NCI-H748 treated with DMSO at 0.1 percent for 48 hours (cell line): Measurements from ENCODE around the gene NFILZ.

Experiments used
- DNase-seq: peaks from one replicate; lab custom pipeline; 2025; lab: John Stamatoyannopoulos, UW

NFILZ gene, protein sequence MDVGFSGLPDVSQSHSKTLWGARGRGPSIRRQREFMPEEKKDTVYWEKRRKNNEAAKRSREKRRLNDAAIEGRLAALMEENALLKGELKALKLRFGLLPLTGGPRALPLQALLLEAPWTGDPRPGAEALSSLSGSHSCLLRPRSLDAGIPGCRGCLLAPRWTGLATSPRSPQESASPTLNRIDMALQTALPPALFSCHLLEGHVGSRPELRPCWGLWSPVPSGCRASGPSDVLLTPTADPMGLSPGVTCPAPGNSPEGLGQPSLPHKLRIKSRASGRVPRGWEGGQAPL

DNA sequence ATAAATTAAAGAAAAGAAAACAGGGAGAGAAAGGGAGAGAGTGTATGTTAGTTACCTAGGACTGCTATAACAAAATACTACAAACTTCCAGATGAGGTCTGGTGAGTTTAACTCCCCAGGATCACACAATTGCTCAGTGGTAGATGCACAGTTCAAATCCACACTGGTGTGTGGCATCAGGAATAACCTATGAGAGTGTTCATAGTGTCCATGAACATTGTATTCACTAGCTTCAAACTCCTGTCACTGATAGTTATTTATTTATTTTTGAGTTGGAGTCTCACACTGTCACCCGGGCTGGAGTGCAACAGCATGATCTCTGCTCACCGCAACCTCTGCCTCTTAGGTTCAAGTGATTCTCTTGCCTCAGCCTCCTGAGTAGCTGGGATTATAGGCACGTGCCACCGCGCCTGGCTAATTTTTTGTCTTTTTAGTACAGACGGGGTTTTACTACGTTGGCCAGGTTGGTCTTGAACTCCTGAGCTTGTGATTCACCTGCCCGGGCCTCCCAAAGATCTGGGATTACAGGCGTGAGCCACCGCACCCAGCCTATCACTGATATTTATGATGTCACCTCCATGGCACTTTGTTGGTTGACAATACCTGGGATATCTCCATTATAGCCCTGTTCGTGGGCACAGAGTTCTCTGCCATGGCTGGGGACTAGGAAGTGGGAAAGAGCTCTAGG is at the start of gene NFILZ:
NFILZ (plus strand) TSS at position 638 of the 688 bp plus-strand sequence. CDS start 46,133 bp downstream, outside the sequence.
- DNase-seq = no peak

DNA sequence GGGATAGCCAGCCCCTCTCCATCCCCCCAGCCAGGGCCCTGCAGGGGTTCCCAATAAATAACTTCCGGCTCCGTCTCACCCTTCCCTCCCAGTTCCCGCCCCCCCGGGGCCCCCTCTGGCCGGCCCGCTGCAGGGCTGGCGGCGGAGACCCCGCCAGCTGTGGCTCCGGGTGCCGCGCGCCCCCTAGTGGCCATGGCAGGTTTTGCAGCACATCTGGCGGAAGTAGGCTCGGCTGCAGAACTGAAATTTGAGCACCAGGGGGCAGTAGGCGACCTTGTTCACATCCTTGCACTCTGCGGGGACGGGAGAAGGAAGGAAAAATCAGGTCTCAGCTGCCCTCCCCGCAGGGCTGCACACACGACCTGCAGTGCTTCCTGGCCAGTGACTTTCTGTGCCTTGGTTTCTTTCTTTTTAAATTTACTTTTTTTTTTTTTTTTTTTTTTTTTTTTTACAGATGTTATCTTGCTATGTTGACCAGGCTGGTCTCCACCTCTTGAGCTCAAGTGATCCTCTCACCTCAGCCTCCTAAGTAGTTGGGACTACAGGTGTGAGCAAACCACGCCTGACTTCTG is 49.6 kb upstream of the NFILZ start:
- DNase-seq = peak; percentile 8

DNA sequence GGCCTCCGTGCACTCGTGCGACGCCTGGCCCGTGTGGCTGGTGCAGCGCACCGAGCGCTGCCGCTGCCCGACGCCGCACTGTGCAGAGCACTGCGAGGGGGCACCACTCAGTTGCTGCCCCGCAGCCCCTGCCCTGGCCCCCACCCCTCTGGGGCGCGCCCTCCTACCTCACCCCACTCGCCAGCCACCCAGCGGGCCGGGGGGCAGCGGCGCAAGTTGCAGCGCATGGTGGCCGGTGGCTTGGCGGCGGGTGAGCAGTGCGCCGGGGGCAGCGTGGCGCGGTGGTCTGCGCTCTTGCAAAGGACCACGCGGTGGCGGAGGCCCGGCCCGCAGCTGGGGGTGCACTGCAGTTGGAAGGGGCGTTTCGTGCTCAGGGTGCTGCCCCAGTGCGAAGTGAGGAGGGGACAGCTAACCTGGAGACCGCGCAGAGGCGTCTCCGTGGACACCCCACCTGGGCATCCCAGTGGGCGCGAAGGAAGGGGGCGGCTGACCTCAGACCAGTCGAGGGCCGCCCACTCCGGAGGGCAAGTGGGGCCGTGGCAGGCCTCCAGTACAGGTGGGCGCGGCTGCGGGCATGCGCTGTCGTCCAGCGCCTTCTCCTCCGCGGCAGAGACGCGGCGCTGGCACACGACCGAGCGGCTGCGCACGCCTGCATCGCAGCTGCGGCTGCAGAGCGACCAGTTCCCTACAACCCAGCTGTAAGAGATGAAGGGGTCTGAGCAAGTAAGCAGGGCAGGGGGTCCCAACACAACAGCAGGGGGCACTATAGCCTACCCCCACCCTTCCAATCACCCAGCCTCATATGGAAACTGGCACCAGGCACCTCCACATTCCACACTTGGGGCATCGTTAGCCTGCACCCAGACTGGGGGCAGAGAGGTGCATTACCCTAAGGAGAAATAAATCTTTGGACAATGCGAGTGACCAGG is 45.2 kb upstream of the NFILZ start:
- DNase-seq = no peak

DNA sequence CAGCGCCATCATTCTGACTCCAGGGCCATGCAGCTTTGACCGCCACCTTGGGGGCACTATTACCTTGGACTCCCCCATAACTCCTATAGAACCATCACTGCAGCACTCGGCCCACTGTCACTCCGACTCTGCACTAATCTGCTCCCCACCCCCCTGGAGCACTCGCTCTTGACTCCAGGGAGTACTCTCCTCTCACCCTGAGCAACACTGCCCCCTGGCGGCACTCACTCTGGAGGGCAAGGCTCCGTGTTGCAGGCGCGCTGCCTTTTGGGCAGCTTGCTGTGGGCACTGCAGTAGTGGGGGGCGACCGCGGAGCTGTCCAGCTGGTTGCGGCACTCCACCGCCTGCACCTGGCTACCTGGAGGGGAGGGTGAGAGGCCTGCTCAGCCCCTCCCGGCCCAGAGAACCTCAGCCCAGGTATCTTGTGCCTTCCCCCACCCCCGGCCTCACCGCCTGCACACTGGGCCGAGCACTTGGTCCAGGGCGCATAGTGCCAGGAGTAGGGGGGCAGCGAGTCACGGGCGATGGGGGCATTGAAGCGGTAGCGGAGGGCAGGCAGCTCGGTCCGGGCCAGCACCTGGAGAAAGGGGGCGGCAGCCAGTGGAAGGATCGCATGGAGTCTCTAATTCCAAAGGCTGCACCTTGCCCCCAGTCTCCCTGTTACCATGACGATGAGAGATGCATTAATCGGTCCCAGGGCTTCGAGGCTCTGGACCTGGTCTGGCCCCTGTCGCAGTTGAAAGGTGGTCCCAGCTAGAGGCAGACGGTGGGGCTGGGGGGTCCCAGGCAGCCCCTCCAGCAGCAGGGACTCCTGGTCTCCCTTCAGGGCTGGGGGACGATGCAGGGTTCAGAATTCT is 44.3 kb upstream of the NFILZ start:
- DNase-seq = no peak

DNA sequence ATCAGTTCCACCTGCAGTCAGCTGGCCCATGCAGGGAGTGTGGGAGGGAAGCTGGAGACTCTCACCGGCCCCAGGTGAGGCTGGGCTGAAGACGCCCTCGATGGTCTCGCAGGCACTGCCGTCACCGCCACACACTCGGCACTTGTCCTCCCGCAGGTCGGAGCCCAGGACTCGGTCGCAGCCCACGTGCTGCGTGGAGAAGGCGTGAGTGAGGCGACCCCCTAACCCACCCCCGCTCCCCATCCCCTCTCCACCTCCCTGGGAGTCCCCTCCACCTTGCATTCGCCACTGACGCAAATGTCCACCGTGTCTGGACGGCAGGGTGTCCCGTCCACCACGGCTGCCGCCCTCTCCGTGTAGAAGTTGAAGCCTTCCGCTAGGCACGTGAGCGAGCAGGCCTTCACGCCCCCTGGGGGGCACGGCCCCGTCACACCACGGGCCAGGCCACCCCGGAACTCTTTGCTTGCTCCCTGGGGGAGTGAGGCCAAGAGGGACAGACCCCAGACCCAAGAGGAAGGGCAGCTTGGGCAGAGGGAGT is 41.2 kb upstream of the NFILZ start:
- DNase-seq = no peak

DNA sequence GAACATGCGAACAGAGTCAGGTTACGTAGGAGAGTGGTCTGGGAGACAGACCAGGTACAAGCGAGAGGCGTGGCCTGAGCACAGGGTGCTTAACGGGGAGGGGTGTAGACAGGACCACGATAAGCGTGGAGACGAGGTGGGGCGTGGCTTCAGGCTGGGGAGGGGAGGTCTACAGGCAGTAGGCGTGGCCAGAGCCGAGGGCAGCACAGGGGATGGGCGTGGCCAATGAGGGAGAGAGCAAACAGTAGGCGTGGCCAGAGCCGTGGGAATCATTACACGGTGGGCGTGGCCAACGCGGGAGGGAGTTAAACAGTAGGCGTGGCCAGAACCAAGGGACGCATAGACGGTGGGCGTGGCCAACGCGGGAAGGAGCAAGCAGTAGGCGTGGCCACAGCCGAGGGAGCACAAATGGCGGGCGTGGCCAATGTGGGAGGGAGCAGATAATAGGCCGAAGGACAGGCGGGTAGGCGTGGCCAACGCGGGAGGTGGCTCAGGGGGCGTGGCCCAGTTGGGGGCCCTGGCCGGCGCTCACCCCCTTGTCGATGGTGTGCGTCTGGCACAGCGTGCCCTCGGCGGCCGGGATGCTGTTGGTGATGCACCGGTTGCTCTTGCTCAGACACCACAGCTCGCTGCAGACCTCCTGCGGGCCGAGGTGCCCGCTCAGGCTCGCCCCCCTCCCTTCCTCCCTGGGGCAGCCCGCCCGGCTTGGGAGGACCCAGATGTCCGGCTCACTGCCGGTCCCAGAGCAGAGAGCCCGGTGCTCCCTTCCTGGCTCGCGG is 38.0 kb upstream of the NFILZ start:
- DNase-seq = no peak

DNA sequence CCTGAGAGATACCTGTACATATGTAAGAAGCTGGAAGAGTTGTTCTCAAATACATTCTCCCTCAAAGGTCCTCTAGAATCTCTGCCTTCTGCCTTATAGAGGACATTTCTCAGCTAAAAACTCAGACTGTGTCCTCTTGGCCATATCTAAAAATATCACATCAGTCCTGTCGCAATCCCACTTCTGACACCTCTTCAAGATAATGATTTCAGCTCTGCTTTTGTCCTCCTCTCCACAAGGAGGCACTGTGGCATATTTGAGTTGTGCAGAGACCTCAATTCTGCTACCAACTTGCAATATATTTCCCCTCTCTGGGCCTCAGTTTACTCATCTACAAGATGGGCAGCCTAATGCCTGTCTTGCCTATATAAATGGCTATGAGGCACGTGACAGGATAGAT is 36.5 kb upstream of the NFILZ start:
- no peak for DNase-seq

DNA sequence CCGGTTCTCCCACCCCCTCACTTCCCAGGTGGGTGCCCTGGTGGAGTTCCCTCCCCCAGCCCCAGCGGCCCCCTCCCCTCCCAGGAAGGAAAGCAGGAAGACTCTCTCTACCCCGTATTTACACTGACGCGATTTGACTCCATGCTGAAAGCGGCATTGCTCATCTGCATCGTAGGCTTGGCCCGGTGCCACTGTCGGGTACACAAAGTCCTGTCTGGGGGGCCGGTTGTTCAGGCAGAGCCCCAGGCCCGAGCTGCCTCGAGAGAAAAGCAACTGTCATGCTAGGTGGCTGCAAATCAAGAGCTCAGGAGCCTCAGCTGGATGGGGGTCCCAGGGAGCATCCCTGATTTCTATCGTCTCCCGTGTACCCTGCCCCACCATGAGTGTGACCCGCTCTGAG is 34.8 kb upstream of the NFILZ start:
- DNase-seq = no peak

DNA sequence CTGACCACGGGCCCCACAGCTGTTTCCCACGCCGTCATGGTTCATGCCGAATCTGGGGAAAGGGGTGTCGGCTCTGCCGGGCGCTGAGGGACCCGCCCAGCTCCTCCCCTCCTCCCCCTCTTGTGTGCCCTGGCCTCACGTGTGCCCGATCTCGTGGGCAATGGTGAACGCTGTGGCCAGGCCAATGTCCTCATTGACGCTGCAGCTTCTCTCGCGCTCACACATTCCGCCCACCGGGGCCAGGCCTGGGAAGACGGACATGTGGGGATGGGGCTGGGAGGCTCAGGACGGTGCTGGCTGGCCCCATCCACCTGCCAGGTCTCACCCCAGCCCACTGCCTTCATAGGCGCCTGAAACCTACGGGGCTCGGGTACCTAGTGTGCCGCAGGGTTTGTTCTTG is 34.3 kb upstream of the NFILZ start:
- DNase-seq = no peak

DNA sequence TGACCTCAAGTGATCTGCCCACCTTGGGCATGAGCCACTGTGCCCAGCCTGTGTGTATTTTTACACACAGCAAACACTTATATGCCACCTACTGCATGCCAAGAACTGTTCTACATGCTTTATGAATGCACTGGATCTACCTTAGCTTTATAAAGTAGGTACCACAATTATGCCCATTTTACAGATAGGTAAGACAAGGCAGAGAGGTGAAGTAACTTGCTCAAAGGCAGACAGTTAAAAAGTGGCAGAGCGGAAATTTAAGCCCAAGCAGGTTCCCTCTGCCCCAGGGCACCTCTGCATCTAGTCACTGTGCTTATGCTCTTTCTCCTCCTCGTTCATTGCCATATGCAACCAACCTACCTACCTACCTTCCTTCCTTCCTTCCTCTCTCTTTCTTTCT is 30.4 kb upstream of the NFILZ start:
- no peak for DNase-seq

DNA sequence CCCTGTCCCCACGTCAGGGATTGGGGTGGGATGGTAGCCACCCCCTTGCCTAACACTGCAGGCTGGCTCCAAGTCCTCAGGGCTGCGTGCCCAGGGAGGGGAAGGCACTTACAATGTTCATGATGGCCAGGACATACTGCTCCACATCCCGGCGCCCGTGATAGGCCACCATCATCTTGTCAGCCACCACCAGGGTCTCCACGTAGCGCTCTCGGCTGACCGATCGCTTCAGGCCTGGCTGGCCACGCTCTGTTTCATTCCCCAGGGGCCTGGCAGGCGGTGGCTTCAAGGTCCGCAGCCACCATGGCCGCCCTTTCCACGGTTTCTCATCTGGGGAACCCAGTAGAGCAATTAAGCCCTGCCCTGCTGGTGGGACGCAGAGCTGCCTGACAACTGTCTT is 29.6 kb upstream of the NFILZ start:
- no peak for DNase-seq

DNA sequence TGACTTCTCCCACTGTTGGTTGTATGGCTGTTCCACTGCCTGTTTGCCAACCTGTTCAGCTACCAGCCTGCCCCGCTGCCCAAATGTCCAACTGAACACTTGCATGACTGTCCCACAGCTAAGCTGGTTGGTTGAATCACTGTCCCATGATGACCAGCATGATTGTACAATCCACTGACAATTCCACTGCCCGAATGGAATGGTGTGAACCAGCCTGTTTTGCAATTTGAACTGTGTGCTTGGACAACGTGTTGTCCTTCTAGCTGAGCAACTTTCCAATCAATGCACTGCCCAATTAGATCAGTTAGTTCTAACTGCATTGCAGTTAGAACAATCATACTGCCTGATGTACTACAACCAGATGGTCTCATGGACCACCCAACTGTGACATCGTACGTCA is 28.6 kb upstream of the NFILZ start:
- no peak for DNase-seq

DNA sequence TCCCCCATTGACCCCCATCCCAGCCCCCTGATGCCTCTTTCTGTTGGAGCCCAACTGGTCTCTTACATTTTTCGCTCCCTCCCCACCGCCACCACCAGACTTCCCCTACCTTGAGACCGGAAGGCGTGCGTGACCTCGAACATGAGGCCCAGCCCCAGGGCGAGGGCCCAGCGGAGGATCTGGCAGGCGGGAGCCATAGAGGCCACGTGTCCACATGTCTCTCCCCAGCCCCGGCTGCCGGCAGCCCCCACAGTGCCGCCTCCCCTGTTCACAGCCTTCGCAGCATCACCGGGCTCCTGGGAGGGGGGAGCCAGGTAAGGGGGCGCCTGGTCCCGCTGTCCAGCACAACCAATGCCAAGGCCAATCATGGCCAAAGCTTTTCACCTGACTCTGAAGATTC is 24.9 kb upstream of the NFILZ start:
- no peak for DNase-seq

DNA sequence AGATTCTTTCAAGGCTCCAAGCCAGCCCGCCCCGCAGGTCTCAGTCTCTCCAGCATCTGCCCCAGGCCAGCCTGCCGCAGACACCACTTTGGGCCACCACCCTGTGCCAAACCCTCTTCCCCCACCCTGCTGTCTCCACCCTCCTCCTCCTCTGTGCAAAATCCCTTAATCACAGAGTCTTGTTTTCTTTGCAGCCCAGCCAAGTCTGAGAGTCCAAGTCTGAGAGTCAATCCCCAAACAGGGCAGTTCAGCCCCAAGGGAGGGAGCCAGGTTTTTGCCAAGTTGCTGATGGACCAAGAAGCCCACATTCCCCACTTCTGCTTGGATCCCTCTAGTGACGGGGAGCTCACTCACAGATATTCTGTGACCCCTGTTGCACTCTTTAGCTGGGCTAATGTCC is 23.0 kb upstream of the NFILZ start:
- no peak for DNase-seq

DNA sequence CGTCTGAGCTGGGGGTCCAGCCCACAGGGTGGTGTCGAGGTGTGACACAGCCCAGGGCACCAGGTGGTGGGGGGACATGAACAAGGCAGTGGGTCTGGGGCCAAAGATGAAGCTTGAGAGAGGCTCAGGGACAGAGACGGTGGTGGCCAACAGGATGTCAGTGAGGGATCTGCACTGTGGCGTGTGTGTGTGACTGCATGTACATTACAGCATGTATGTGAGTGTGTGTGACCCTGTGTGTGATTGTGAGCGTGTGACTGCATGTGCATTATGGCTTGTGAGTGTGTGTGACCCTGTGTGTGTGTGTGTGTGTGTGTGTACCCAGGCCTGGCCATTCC is 21.5 kb upstream of the NFILZ start:
- no peak for DNase-seq

DNA sequence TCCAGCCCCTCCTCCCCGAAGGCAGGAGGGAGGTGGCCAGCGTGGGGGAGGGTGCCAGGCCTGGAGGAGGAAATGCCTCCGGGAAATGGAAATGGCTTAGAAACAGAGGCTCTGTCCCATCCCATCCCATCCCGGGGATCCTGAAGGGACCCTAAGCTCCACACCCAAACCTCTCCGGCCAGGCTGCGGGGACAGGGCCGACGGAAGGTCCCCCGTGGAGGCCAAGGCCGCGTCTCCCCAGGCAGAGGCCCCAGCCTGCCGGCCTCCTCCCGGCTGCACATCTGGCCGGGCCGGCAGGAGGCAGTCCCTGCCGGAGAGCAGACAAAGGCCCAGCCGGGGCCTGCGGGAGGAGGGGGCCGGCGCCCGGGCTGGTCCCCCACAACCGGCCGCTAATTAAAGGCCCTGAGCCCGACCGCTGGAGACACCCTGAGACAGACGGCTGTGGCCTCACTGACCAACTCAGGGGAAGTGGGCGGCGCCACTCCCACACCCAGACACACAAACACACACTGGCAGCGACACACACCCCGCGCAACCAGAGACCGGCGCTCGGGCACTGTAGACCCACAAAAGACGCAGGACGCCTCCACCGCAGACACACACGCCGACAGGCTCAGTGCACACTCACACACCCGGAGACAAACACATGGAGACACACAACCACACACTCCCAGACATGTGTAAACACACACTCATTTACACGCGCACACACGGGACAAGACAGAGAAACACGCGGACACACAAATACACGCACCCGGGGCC is 21.0 kb upstream of the NFILZ start:
- DNase-seq = no peak

DNA sequence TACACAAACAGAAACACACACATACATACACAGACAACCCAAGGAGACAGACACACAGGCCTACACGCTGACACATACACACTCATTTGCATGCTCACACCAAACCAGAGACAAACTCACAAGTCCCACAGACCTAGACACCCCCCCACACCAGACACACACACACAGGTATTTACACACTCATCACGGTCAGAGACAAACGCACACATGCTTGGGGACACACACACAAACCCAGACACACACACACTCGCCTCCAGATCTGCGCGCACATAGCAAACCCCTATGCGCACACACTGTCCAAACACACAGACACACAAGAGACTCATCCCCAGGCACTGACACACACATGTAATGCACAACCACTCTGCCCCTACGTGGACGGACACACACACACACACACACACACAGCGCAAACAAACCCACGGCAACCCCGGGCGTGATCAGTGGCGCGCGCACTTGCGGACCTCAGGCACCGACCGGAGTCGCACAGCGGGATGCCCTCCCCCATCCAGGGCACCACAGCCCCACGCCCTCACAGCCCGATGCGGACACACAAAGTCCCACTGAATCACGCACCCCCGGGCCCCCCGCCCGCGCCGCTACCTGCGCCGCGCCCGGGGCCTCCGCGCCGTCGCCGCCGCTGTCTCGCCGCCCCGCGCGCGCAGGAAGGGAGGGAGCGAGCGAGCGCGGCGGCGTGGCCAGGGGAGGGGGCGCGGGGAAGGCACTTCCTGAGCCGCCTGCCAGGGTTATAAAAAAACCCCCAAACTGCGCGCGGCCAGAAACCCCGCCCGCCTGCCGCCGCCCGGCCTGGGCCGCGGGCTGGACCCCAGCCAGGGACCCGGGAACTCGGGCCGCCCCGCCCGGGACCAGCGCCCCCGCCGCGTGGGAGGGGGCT is 20.1 kb upstream of the NFILZ start, which contains the start of gene ADAMTS10:
ADAMTS10 (minus strand) TSS at position 675 of the 895 bp plus-strand sequence. CDS start 5,005 bp downstream, outside the sequence.
- DNase-seq = no peak

DNA sequence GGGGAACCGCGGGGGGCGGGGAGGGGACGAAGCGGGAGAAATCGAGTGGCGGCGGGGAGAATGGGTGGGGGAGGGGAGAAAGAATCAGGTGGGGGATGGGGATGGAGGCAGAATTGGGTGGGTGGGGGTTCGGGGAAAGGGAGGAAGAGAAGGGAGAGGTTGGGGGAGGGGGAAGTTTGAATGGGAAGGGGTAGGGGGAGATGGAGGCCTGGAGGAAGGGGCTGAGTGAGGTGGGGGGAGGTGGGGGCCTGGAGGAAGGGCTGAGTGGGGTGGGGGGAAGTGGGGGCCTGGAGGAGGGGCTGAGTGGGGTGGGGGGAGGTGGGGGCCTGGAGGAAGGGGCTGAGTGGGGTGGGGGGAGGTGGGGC is 19.5 kb upstream of the NFILZ start:
- no peak for DNase-seq
